HCT116 (cell line): ENCODE measurements around the gene MYOF.

Experiments used
- CEBPB ChIP-seq: IDR thresholded peaks from 2 replicates; pipeline ENCODE4 v1.6.1; 2012; ENCODE audit warnings: low read depth
- ZFX ChIP-seq: fragments of 450-650 bp; IDR thresholded peaks from 2 replicates; pipeline ENCODE4 v1.6.1; 2017
- TF ChIP-seq, protein P1 (sequence below), 3 experiments: fragments of 200-600 bp in 1 of 3; sonication (generic) in 1 of 3; IDR thresholded peaks in 2 of 3; conservative IDR thresholded peaks in 1 of 3; 2 replicates each; pipeline ENCODE4 v1.5.1; 2012 to 2017; ENCODE audit warnings: low read depth in 2 of 3, low read length in 2 of 3, antibody characterized with exemption in 1 of 3, borderline replicate concordance in 1 of 3, control low read depth in 1 of 3, mild to moderate bottlenecking in 1 of 3, mixed read lengths in 1 of 3, mixed run types in 1 of 3, moderate library complexity in 1 of 3; ENCODE audit not compliant: insufficient read depth in 1 of 3

DNA sequence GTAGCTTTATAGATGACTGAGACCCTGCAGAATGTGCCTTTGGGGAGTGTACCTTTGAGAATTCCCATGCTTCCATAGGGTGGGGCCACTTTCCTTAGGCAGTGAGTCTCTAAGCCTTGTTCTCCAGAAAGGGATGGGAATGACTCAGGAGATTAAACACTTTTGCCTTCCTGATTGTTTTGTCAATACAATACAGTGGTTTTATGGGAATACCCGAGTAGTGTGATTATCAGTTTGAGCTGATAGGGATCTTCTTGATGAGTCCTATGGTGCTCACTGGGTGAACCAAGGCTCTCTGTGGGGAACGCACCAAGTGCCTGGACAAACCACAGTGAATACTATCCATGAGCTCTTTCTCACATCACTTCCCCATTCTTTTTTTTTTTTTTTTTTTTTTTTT is 6.3 kb downstream of the MYOF start:
- TF ChIP-seq, protein P1, sequence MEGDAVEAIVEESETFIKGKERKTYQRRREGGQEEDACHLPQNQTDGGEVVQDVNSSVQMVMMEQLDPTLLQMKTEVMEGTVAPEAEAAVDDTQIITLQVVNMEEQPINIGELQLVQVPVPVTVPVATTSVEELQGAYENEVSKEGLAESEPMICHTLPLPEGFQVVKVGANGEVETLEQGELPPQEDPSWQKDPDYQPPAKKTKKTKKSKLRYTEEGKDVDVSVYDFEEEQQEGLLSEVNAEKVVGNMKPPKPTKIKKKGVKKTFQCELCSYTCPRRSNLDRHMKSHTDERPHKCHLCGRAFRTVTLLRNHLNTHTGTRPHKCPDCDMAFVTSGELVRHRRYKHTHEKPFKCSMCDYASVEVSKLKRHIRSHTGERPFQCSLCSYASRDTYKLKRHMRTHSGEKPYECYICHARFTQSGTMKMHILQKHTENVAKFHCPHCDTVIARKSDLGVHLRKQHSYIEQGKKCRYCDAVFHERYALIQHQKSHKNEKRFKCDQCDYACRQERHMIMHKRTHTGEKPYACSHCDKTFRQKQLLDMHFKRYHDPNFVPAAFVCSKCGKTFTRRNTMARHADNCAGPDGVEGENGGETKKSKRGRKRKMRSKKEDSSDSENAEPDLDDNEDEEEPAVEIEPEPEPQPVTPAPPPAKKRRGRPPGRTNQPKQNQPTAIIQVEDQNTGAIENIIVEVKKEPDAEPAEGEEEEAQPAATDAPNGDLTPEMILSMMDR (IDR thresholded peaks at IDR 0.05 in 2 of 3, conservative IDR thresholded peaks at IDR 0.05 in 1 of 3; ENCODE audit: borderline replicate concordance in 1 of 3, insufficient read depth in 1 of 3, low read depth in 2 of 3, low read length in 2 of 3), result no peak
- no peak for TF ChIP-seq ZFX
- TF ChIP-seq CEBPB, result no peak
